Subcutaneous abdominal adipose tissue (tissue), 5 donors: ENCODE data around the gene CAPN9.

Source experiments
- H3K27ac ChIP-seq: one replicate; pipeline ENCODE4 v1.7.0; 2013; ENCODE audit warnings: low read depth, mild to moderate bottlenecking, inconsistent platforms, low read length, moderate library complexity
- H3K27me3 ChIP-seq, 5 donors: one replicate each; pipeline ENCODE4 v1.7.0; 2013; ENCODE audit warnings: low read length in 5 of 5, inconsistent platforms in 1 of 5; ENCODE audit not compliant: control insufficient read depth in 5 of 5, insufficient read depth in 4 of 5
- H3K36me3 ChIP-seq, 5 donors: one replicate each; pipeline ENCODE4 v1.7.0; 2013; ENCODE audit warnings: low read length in 5 of 5; ENCODE audit not compliant: control insufficient read depth in 5 of 5, insufficient read depth in 5 of 5
- H3K4me1 ChIP-seq, 5 donors: one replicate each; pipeline ENCODE4 v1.7.0; 2013; ENCODE audit warnings: low read length in 5 of 5, mild to moderate bottlenecking in 3 of 5, moderate library complexity in 1 of 5; ENCODE audit not compliant: control insufficient read depth in 5 of 5, insufficient read depth in 5 of 5
- H3K4me3 ChIP-seq, 5 donors: one replicate each; pipeline ENCODE4 v1.7.0; 2013; ENCODE audit warnings: low read length in 5 of 5, low read depth in 1 of 5
- H3K9ac ChIP-seq, 5 donors: one replicate each; pipeline ENCODE4 v1.7.0; 2013; ENCODE audit warnings: low read length in 5 of 5, mild to moderate bottlenecking in 4 of 5, moderate library complexity in 3 of 5
- H3K9me3 ChIP-seq, 5 donors: one replicate each; pipeline ENCODE4 v1.7.0; 2013; ENCODE audit warnings: low read length in 5 of 5; ENCODE audit not compliant: control insufficient read depth in 5 of 5
- donor health status: healthy.
- donor health status: healthy.
- donor health status: healthy.
- donor health status: healthy.
- donor health status: healthy.

CAPN9 gene

GRCh38 chr1:230754796-230755195, 7.6 kb downstream of the CAPN9 start:
- H3K4me3 ChIP-seq, result no peak overlapping the region
- peaks cover 0 to 13% (median 7%) of the 10 kb centered on the region in 5 donors for H3K27me3 ChIP-seq
- no peaks in the 10 kb centered on the region for H3K9me3 ChIP-seq
- no peak overlapping the region for H3K27ac ChIP-seq
- H3K9ac ChIP-seq, result peak overlapping the region in 1 of 5 donors; percentile 30
- H3K4me1 ChIP-seq, result peaks cover 2 to 7% (median 5%) of the 10 kb centered on the region in 5 donors
- no peaks in the 10 kb centered on the region for H3K36me3 ChIP-seq

- no peaks in the 10 kb centered on the region for H3K36me3 ChIP-seq
- no peak overlapping the region for H3K27ac ChIP-seq
- H3K9ac ChIP-seq, result no peak overlapping the region
- H3K27me3 ChIP-seq, result peaks cover 0 to 14% (median 6%) of the 10 kb centered on the region in 5 donors
- peaks cover 2 to 7% (median 5%) of the 10 kb centered on the region in 5 donors for H3K4me1 ChIP-seq
- H3K9me3 ChIP-seq, result no peaks in the 10 kb centered on the region
- no peak overlapping the region for H3K4me3 ChIP-seq
Observed at GRCh38 chr1:230757856-230758708, 10.9 kb downstream of the CAPN9 start.

GRCh38 chr1:230758709-230759368, 11.7 kb downstream of the CAPN9 start:
- Histone ChIP-seq H3K4me3 (no peak overlapping the region), H3K36me3 (no peaks in the 10 kb centered on the region), H3K27me3 (peaks cover 0 to 14% (median 6%) of the 10 kb centered on the region in 5 donors), H3K4me1 (peaks cover 0 to 4% (median 0%) of the 10 kb centered on the region in 5 donors), H3K27ac (no peak overlapping the region), H3K9me3 (peaks cover 0 to 2% (median 0%) of the 10 kb centered on the region in 5 donors), H3K9ac (no peak overlapping the region)

DNA sequence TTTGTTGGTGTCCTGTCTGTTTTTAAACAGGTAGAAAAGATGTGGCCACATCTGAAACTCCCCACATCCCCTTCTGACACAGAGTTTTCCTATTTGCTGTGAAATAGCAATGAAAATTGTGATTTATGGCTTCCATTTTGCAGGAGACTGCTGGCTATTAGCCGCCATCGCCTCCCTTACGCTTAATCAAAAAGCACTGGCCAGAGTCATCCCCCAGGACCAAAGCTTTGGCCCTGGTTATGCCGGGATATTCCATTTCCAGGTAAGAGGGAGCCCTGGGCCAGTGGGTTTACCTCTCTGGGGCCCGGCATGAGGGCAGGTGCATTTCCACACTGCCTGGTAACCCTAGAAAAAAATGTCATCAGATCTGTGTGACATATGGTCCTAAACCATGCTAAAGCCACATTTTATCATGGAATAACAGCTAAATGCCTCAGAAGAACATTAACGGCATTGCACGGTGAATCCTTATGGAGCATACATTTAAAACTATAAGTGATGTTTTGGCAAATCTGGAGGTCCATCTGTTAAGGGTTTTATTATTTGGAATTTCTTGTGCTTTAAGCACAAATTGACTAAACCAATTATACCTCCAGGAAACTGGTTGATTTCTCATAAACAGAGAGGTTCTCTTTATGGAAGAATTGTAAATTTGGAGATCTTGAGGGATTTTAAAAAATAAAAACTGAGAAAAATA, 12.3 kb downstream of the CAPN9 start:
- no peaks in the 10 kb centered on the region for H3K36me3 ChIP-seq
- H3K27me3 ChIP-seq, result peaks cover 0 to 14% (median 6%) of the 10 kb centered on the region in 5 donors
- no peak overlapping the region for H3K9ac ChIP-seq
- peaks cover 0 to 3% (median 0%) of the 10 kb centered on the region in 5 donors for H3K9me3 ChIP-seq
- no peak overlapping the region for H3K4me3 ChIP-seq
- peaks cover 0 to 4% (median 0%) of the 10 kb centered on the region in 5 donors for H3K4me1 ChIP-seq
- H3K27ac ChIP-seq, result no peak overlapping the region

GRCh38 chr1:230760360-230760827, 13.2 kb downstream of the CAPN9 start:
- H3K9me3 ChIP-seq, result peaks cover 0 to 3% (median 0%) of the 10 kb centered on the region in 5 donors
- H3K27ac ChIP-seq, result no peak overlapping the region
- H3K4me1 ChIP-seq, result no peaks in the 10 kb centered on the region
- H3K27me3 ChIP-seq, result peaks cover 0 to 14% (median 6%) of the 10 kb centered on the region in 5 donors
- H3K36me3 ChIP-seq, result no peaks in the 10 kb centered on the region
- no peak overlapping the region for H3K9ac ChIP-seq
- H3K4me3 ChIP-seq, result no peak overlapping the region

DNA sequence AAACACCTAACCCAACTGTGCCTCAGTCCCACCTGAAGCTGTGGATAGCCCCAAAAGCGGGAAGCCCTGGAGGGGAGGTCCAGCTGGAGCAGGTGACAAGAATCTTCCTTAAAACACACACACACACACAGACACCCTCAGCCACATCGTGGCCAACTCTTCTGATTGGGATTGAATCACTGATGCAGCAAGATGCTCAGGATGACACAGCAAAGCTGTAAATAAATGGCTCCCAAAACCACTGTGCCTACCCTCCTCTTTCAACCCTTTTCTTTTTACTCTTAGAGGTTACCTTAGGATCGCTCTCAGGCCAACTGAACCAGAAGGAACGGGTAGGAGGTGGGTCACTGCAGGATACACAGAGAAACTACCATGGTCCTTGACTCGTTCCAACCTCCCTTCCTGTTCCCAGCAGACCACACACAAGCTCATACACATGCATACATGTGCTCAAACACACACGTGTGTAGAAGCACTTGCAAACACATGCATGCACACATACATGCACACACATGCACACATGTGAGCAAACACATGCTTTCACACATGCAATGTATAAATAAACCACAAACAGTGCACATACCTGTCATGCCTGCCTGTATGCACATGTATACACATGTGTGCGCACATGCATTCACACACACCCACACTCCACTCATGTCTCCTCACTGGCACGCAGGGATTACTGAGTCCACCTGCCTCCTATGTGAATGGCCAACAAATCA, 14.4 kb downstream of the CAPN9 start:
- Histone ChIP-seq H3K9ac (no peak overlapping the region), H3K27me3 (peaks cover 0 to 14% (median 6%) of the 10 kb centered on the region in 5 donors), H3K4me3 (no peak overlapping the region)

GRCh38 chr1:230763927-230764591, 16.9 kb downstream of the CAPN9 start:
- Histone ChIP-seq H3K27ac (no peak overlapping the region), H3K9ac (no peak overlapping the region), H3K4me3 (no peak overlapping the region), H3K36me3 (no peaks in the 10 kb centered on the region), H3K4me1 (no peaks in the 10 kb centered on the region), H3K27me3 (peaks cover 0 to 13% (median 3%) of the 10 kb centered on the region in 5 donors), H3K9me3 (peaks cover 0 to 3% (median 0%) of the 10 kb centered on the region in 5 donors)

More for the DNA sequence above, 14.4 kb downstream of the CAPN9 start:
- Histone ChIP-seq H3K27ac (no peak overlapping the region), H3K4me1 (no peaks in the 10 kb centered on the region), H3K9me3 (peaks cover 0 to 3% (median 0%) of the 10 kb centered on the region in 5 donors), H3K36me3 (no peaks in the 10 kb centered on the region)

DNA sequence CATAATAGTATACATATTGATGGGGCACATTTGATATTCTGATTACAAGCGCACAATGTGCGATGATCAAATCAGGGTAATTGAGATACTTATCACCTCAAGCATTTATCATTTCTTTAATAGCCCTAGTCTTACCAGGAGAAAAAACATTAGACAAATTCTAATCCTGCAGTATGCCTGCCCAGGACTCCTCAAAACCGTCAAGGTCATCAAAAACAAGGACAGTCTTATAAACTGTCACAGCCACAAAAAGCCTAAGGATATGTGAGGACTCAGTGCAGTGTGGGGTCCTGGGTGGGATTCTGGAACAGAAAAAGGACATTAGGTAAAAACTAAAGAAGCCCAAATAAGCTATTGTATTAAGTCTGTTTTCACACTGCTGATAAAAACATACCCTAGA, 19.1 kb downstream of the CAPN9 start:
- peaks cover 0 to 7% (median 2%) of the 10 kb centered on the region in 5 donors for H3K9me3 ChIP-seq
- H3K4me3 ChIP-seq, result no peak overlapping the region
- H3K27ac ChIP-seq, result no peak overlapping the region
- peaks cover 0 to 5% (median 0%) of the 10 kb centered on the region in 5 donors for H3K27me3 ChIP-seq
- H3K4me1 ChIP-seq, result no peaks in the 10 kb centered on the region
- H3K9ac ChIP-seq, result no peak overlapping the region
- H3K36me3 ChIP-seq, result no peaks in the 10 kb centered on the region
